ENCODE measurements around the gene FAM3D. TPM values are rescaled to one million over a fixed set of nuclear protein-coding genes. Genes with fewer than 3 reads are reported as not detected.
A peak's percentile ranks its signal among the peaks of the same experiment; 100 is the strongest.

Gene FAM3D
- total RNA-seq, 4 donors from 2014 or later: 243 to 431 (median 364) TPM

- peak overlapping the region; percentile 63 to 81 (median 77) for H3K27ac ChIP-seq
- TF ChIP-seq CTCF (IDR thresholded peaks at IDR 0.05) (peak in 1 of 5 experiments; percentile 25), EP300 (IDR thresholded peaks at IDR 0.05; ENCODE audit: low read depth) (no peak), POLR2AphosphoS5 (IDR thresholded peaks at IDR 0.05) (peak; percentile 12 to 78 (median 43))
- no peaks in the 10 kb centered on the region for H3K27me3 ChIP-seq
- H3K36me3 ChIP-seq: no peaks in the 10 kb centered on the region
- in situ Hi-C loops (cut with MboI; ENCODE audit: low pct_ligation_motif_present in 1 of 4, low pct_unique_long_range_greater_than_20kb in 1 of 4, low sequenced_read_pairs in 3 of 4) (loop anchor here in 2 of 4 donors (5.0 to 25.0 kb wide), 3 partner anchors 54 to 433 kb away; partner anchors contain the start of genes CFAP20DC (in 1 of the 2) and FAM107A (in 1 of the 2)), intact Hi-C loops (cut with DNase I; ENCODE audit: low total_unique reads) (loop anchor here (1.0 kb wide), 1 partner anchor 57 kb away; no protein-coding TSS in a partner anchor)
- H3K9me3 ChIP-seq: no peaks in the 10 kb centered on the region
- peak overlapping the region in 1 of 4 donors; percentile 11 for H3K4me3 ChIP-seq
- 26 to 43% methylated on average over 6 to 13 of the region's 13 CpGs for WGBS, 2 donors (ENCODE audit: low coverage in 1 of 2)
- peaks cover 15 to 34% (median 27%) of the 10 kb centered on the region in 4 donors for H3K4me1 ChIP-seq
- DNase-seq: peak; percentile 52
Observed at GRCh38 chr3:58628823-58629562, 37.6 kb downstream of the FAM3D start.

GRCh38 chr3:58627941-58628340 is 38.6 kb downstream of the FAM3D start:
- Histone ChIP-seq H3K27me3 (no peaks in the 10 kb centered on the region), H3K9me3 (no peaks in the 10 kb centered on the region), H3K4me1 (peaks cover 15 to 34% (median 27%) of the 10 kb centered on the region in 4 donors), H3K27ac (peak overlapping the region; percentile 63 to 81 (median 77)), H3K4me3 (no peak overlapping the region), H3K36me3 (no peaks in the 10 kb centered on the region)
- intact Hi-C loops (cut with DNase I; ENCODE audit: low total_unique reads) (loop anchor here (1.0 kb wide), 1 partner anchor 56 kb away; no protein-coding TSS in a partner anchor), in situ Hi-C loops (cut with MboI; ENCODE audit: low pct_ligation_motif_present in 1 of 4, low pct_unique_long_range_greater_than_20kb in 1 of 4, low sequenced_read_pairs in 3 of 4) (loop anchor here in 2 of 4 donors (5.0 to 25.0 kb wide), 3 partner anchors 53 to 434 kb away; partner anchors contain the start of genes CFAP20DC (in 1 of the 2) and FAM107A (in 1 of the 2))
- TF ChIP-seq POLR2AphosphoS5 (IDR thresholded peaks at IDR 0.05) (no peak), EP300 (IDR thresholded peaks at IDR 0.05; ENCODE audit: low read depth) (no peak), POLR2A (IDR thresholded peaks at IDR 0.05) (no peak)
- 53% methylated on average over 6 of the region's 6 CpGs; no CpG with 5 or more reads in 1 of the 2 donors for WGBS, 2 donors (ENCODE audit: low coverage in 1 of 2)
- DNase-seq: no peak

- TF ChIP-seq EP300 (IDR thresholded peaks at IDR 0.05; ENCODE audit: low read depth): no peak
- no peak for TF ChIP-seq POLR2A (IDR thresholded peaks at IDR 0.05)
- no peak for TF ChIP-seq CTCF (IDR thresholded peaks at IDR 0.05)
- TF ChIP-seq POLR2AphosphoS5 (IDR thresholded peaks at IDR 0.05): no peak
- DNase-seq: no peak
- H3K9me3 ChIP-seq: no peaks in the 10 kb centered on the region
- peaks cover 15 to 34% (median 27%) of the 10 kb centered on the region in 4 donors for H3K4me1 ChIP-seq
- peak overlapping the region in 3 of 4 donors; percentile 63 to 81 (median 73) for H3K27ac ChIP-seq
- in situ Hi-C loops (cut with MboI; ENCODE audit: low pct_ligation_motif_present in 1 of 4, low pct_unique_long_range_greater_than_20kb in 1 of 4, low sequenced_read_pairs in 3 of 4) (loop anchor here in 2 of 4 donors (5.0 to 25.0 kb wide), 3 partner anchors 53 to 435 kb away; partner anchors contain the start of genes CFAP20DC (in 1 of the 2) and FAM107A (in 1 of the 2)), intact Hi-C loops (cut with DNase I; ENCODE audit: low total_unique reads) (no loop called here)
- H3K36me3 ChIP-seq: no peaks in the 10 kb centered on the region
- WGBS, 2 donors (ENCODE audit: low coverage in 1 of 2): 39% methylated on average over 3 of the region's 3 CpGs; no CpG with 5 or more reads in 1 of the 2 donors
- no peak overlapping the region for H3K4me3 ChIP-seq
- H3K27me3 ChIP-seq: no peaks in the 10 kb centered on the region
Observed at GRCh38 chr3:58627570-58627885, 39.0 kb downstream of the FAM3D start.

GRCh38 chr3:58626841-58627569 is 39.6 kb downstream of the FAM3D start:
- in situ Hi-C loops (cut with MboI; ENCODE audit: low pct_ligation_motif_present in 1 of 4, low pct_unique_long_range_greater_than_20kb in 1 of 4, low sequenced_read_pairs in 3 of 4) (loop anchor here in 2 of 4 donors (5.0 to 25.0 kb wide), 3 partner anchors 52 to 435 kb away; partner anchors contain the start of genes CFAP20DC (in 1 of the 2) and FAM107A (in 1 of the 2)), intact Hi-C loops (cut with DNase I; ENCODE audit: low total_unique reads) (no loop called here)
- Histone ChIP-seq H3K36me3 (no peaks in the 10 kb centered on the region), H3K4me3 (no peak overlapping the region), H3K27me3 (no peaks in the 10 kb centered on the region), H3K4me1 (peaks cover 15 to 34% (median 27%) of the 10 kb centered on the region in 4 donors), H3K9me3 (no peaks in the 10 kb centered on the region), H3K27ac (no peak overlapping the region)
- TF ChIP-seq CTCF (IDR thresholded peaks at IDR 0.05): no peak
- TF ChIP-seq POLR2AphosphoS5 (IDR thresholded peaks at IDR 0.05): no peak
- TF ChIP-seq POLR2A (IDR thresholded peaks at IDR 0.05): no peak
- no peak for TF ChIP-seq EP300 (IDR thresholded peaks at IDR 0.05; ENCODE audit: low read depth)
- DNase-seq: no peak
- WGBS, 2 donors (ENCODE audit: low coverage in 1 of 2): 86% methylated on average over 24 of the region's 24 CpGs; no CpG with 5 or more reads in 1 of the 2 donors
